Measurements from ENCODE around the gene RBBP8NL. TPM values are rescaled to one million over a fixed set of nuclear protein-coding genes. Genes with fewer than 3 reads are reported as not detected.

The RBBP8NL gene
- total RNA-seq, 1 experiment from 2014 or later, result not detected

DNA sequence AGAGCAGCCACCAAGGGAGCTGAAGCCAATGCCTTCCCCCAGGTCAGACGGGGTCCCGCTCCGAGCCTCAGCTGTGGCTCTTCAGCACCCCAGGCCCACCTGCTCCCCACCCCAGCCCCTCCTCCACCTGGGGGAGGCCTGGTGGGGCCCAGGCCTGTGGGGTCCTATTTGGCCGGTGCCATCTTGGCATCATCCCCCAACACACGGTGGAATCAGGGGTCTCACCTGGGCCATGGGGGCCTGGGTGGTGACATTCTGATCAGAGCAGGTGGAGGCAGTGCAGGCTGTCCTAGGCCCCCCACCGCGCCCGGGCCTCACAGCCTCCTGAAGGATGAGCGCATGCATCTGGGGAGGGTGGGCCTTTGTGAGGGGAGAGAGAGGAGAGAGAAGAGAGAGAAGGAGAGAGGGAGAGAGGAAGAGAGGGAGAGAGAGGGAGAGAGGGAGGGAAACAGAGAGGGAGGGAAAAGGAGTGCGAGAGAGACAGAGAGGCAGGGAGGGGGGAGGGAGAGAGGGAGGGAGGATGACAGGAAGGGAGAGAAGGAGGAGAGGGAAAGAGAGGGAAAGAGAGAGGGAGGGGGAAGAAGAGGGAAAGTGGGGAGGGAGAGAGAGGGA lies 23.9 kb upstream of the RBBP8NL start:
- H3K4me3 ChIP-seq (ENCODE audit: low read depth in 2 of 2, low read length in 2 of 2), result no peak overlapping the region
- DNase-seq (ENCODE audit: low read depth, low spot score) (no peak), ATAC-seq (no peak)
- no TSS peak for BruUV-seq (replicated peaks)
- H3K27me3 ChIP-seq (ENCODE audit: control insufficient read depth, insufficient read depth, low read length), result no peaks in the 10 kb centered on the region
- ChIA-PET POLR2A (no interaction called here), CTCF (interaction anchor here (0.8 kb wide), 1 partner anchor 41 kb away, joined by 3 read pairs; no protein-coding TSS in a partner anchor)
- in situ Hi-C loops (cut with HindIII; ENCODE audit: low pct_unique_long_range_greater_than_20kb, low sequenced_read_pairs) (no loop called here), intact Hi-C loops (cut with micrococcal nuclease; ENCODE audit: unreplicated experiment) (no loop called here)
- no peak overlapping the region for H3K27ac ChIP-seq (ENCODE audit: low read length)
- peaks cover 2% of the 10 kb centered on the region; the same call in 1 of the 2 replicates for H3K4me1 ChIP-seq (ENCODE audit: control insufficient read depth, insufficient read depth, low read length)
- H3K9me3 ChIP-seq (ENCODE audit: control insufficient read depth, insufficient read depth, low read depth, low read length), result no peaks in the 10 kb centered on the region
- no peaks in the 10 kb centered on the region for H3K36me3 ChIP-seq (ENCODE audit: control insufficient read depth, insufficient read depth, low read length)
- TF ChIP-seq POLR2AphosphoS5 (IDR thresholded peaks at IDR 0.05; ENCODE audit: low read depth, low read length) (no peak), SIN3A (IDR thresholded peaks at IDR 0.05; ENCODE audit: borderline replicate concordance, insufficient read depth, low read depth, low read length) (no peak), TCF7L2 (IDR thresholded peaks at IDR 0.05; ENCODE audit: low read depth, low read length) (no peak)
- TF ChIP-seq, protein P1, sequence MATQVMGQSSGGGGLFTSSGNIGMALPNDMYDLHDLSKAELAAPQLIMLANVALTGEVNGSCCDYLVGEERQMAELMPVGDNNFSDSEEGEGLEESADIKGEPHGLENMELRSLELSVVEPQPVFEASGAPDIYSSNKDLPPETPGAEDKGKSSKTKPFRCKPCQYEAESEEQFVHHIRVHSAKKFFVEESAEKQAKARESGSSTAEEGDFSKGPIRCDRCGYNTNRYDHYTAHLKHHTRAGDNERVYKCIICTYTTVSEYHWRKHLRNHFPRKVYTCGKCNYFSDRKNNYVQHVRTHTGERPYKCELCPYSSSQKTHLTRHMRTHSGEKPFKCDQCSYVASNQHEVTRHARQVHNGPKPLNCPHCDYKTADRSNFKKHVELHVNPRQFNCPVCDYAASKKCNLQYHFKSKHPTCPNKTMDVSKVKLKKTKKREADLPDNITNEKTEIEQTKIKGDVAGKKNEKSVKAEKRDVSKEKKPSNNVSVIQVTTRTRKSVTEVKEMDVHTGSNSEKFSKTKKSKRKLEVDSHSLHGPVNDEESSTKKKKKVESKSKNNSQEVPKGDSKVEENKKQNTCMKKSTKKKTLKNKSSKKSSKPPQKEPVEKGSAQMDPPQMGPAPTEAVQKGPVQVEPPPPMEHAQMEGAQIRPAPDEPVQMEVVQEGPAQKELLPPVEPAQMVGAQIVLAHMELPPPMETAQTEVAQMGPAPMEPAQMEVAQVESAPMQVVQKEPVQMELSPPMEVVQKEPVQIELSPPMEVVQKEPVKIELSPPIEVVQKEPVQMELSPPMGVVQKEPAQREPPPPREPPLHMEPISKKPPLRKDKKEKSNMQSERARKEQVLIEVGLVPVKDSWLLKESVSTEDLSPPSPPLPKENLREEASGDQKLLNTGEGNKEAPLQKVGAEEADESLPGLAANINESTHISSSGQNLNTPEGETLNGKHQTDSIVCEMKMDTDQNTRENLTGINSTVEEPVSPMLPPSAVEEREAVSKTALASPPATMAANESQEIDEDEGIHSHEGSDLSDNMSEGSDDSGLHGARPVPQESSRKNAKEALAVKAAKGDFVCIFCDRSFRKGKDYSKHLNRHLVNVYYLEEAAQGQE (IDR thresholded peaks at IDR 0.05; ENCODE audit: insufficient read depth in 1 of 2, low read depth in 2 of 2, low read length in 1 of 2), result no peak
- TF ChIP-seq, protein P2, sequence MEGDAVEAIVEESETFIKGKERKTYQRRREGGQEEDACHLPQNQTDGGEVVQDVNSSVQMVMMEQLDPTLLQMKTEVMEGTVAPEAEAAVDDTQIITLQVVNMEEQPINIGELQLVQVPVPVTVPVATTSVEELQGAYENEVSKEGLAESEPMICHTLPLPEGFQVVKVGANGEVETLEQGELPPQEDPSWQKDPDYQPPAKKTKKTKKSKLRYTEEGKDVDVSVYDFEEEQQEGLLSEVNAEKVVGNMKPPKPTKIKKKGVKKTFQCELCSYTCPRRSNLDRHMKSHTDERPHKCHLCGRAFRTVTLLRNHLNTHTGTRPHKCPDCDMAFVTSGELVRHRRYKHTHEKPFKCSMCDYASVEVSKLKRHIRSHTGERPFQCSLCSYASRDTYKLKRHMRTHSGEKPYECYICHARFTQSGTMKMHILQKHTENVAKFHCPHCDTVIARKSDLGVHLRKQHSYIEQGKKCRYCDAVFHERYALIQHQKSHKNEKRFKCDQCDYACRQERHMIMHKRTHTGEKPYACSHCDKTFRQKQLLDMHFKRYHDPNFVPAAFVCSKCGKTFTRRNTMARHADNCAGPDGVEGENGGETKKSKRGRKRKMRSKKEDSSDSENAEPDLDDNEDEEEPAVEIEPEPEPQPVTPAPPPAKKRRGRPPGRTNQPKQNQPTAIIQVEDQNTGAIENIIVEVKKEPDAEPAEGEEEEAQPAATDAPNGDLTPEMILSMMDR (IDR thresholded peaks at IDR 0.05), result no peak

DNA sequence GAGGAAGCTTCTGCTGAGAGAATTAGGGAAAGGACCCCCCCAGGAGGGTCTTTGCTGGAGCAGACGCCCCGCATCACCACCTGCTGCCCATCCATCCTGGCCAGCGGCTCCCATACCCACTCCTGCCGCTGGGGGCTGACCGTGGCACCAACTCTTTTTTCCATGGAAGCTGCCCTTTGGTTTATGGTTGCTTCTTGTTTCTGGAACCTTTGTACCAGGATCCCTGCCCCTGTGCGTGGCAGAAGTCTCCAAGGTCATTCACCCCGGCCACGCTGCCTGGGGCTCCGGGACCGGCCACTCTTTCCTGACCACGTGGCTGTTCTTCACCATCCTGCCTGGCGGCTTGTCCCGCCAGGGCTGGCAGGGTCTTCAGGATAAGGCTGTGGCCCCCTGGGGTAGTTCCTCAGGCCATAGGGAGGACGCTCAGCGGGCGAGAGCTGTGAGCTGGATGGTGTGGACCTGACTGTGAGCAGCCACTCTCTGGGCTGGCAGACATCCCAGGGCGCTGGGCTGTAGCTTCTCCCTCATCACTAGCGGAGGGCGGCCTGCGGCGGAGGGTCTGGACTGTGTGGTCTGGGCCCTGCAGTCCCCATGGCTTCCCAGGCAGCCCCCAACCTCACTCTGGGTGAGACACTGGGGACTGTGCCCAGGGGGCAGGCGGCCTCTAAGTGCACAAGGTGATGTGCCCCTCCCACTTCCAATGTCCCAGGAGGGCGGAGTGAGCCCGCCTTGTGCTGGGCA lies 22.8 kb upstream of the RBBP8NL start:
- no peak for DNase-seq (ENCODE audit: low read depth, low spot score)
- CTCF ChIA-PET, result interaction anchor here (0.8 to 1.1 kb wide), 3 partner anchors 11 to 40 kb away, joined by 3 read pairs; no protein-coding TSS in a partner anchor
- Histone ChIP-seq H3K4me1 (ENCODE audit: control insufficient read depth, insufficient read depth, low read length) (peaks cover 2% of the 10 kb centered on the region; the same call in 1 of the 2 replicates), H3K9me3 (ENCODE audit: control insufficient read depth, insufficient read depth, low read depth, low read length) (no peaks in the 10 kb centered on the region), H3K27me3 (ENCODE audit: control insufficient read depth, insufficient read depth, low read length) (no peaks in the 10 kb centered on the region), H3K36me3 (ENCODE audit: control insufficient read depth, insufficient read depth, low read length) (no peaks in the 10 kb centered on the region), H3K27ac (ENCODE audit: low read length) (no peak overlapping the region), H3K4me3 (ENCODE audit: low read depth in 2 of 2, low read length in 2 of 2) (no peak overlapping the region)
- no peak for TF ChIP-seq TCF7L2 (IDR thresholded peaks at IDR 0.05; ENCODE audit: low read depth, low read length)
- TF ChIP-seq, protein P2 (IDR thresholded peaks at IDR 0.05), result peak; percentile 80; the same call in 1 of the 2 replicates
- TF ChIP-seq, protein P1 (IDR thresholded peaks at IDR 0.05; ENCODE audit: insufficient read depth in 1 of 2, low read depth in 2 of 2, low read length in 1 of 2), result no peak
- TF ChIP-seq SIN3A (IDR thresholded peaks at IDR 0.05; ENCODE audit: borderline replicate concordance, insufficient read depth, low read depth, low read length), result no peak
- BruUV-seq (replicated peaks), result no TSS peak
- intact Hi-C loops (cut with micrococcal nuclease; ENCODE audit: unreplicated experiment), result no loop called here
- ATAC-seq, result peak; percentile 75
- in situ Hi-C loops (cut with HindIII; ENCODE audit: low pct_unique_long_range_greater_than_20kb, low sequenced_read_pairs), result no loop called here
- POLR2A ChIA-PET, result interaction anchor here (0.6 kb wide), 1 partner anchor 241 kb away, joined by 4 read pairs; no protein-coding TSS in a partner anchor
